Measurements from ENCODE around the gene NAAA.
"Not testable (repeated sequence)": the region's sequence is repeated elsewhere in the genome, so short reads cannot be mapped to it uniquely, and the experiment has no call there.

Gene NAAA

DNA sequence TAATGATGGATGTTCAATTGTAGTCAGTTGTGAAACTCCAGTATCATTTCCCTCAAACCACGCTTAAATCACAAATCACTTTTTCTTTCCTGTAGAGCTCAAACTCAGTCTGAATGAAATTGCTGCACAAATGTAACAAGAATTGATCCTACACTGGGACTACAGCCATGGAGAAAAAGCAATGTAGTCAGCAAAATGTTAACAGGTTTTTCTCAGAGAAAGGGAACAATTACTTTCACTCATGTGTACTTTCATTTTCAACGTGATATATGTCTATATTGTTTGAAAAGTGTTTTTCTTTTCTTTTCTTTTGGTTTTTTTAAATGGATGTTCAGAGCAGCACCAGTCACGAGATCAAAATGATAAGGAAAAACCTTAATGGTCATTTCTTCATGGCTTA lies 27.3 kb upstream of the NAAA start:
- Histone ChIP-seq H3K36me3 (ENCODE audit: control insufficient read depth, low read length) (peaks cover 96% of the 10 kb centered on the region), H3K79me2 (ENCODE audit: control insufficient read depth, low read length) (no peaks in the 10 kb centered on the region)
- TF ChIP-seq CTCF (IDR thresholded peaks at IDR 0.05; ENCODE audit: low read depth, low read length, poor library complexity, severe bottlenecking) = no peak

DNA sequence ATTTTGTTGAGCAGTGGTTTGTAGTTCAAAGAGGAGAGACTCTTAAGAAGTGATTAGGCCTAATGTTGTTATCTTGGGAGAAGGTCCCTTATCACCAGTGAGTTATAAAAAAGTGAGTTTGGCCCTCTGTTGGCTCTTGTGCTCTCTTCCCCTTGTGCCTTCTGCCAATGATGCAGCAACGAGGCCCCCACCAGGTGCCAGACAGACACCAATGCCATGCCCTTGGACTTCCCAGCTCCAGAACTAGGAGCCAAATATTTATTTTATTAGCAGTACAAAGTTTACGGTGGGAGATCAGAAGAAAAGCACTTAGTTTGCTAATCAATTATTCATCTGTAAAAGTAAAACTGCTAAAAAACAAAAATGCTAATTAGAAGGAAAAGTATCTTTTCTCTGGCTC lies 22.7 kb upstream of the NAAA start:
- Histone ChIP-seq H3K27ac (ENCODE audit: low read depth, low read length) (no peak overlapping the region), H3K27me3 (ENCODE audit: control insufficient read depth, low read length) (no peaks in the 10 kb centered on the region), H3K79me2 (ENCODE audit: control insufficient read depth, low read length) (no peaks in the 10 kb centered on the region), H3K9me3 (ENCODE audit: control insufficient read depth, insufficient read depth, low read length) (peaks cover 3% of the 10 kb centered on the region; the same call in 1 of the 2 replicates), H3F3A (ENCODE audit: control insufficient read depth, insufficient read depth) (no peaks in the 10 kb centered on the region), H3K4me2 (ENCODE audit: low read length) (no peak overlapping the region), H3K36me3 (ENCODE audit: control insufficient read depth, low read length) (peaks cover 78% of the 10 kb centered on the region), H3K9me2 (replicated peaks; ENCODE audit: control insufficient read depth, low read length) (no peaks in the 10 kb centered on the region), H3K4me1 (ENCODE audit: control insufficient read depth, low read length) (no peaks in the 10 kb centered on the region), H4K20me1 (ENCODE audit: control insufficient read depth, insufficient read depth, low read depth, low read length) (no peaks in the 10 kb centered on the region), H3K4me3 (ENCODE audit: low read length) (no peak overlapping the region)
- no peak for TF ChIP-seq CTCF (IDR thresholded peaks at IDR 0.05; ENCODE audit: low read depth, low read length, poor library complexity, severe bottlenecking)
- TF ChIP-seq EZH2phosphoT487 (IDR thresholded peaks at IDR 0.05; ENCODE audit: borderline replicate concordance, low read length) = no peak

More for the DNA sequence above, 27.3 kb upstream of the NAAA start:
- Histone ChIP-seq H3K4me3 (ENCODE audit: low read length) (no peak overlapping the region), H3K9me3 (ENCODE audit: control insufficient read depth, insufficient read depth, low read length) (peaks cover 3% of the 10 kb centered on the region; the same call in 1 of the 2 replicates), H3K4me2 (ENCODE audit: low read length) (no peak overlapping the region), H3K4me1 (ENCODE audit: control insufficient read depth, low read length) (no peaks in the 10 kb centered on the region), H4K20me1 (ENCODE audit: control insufficient read depth, insufficient read depth, low read depth, low read length) (no peaks in the 10 kb centered on the region), H3K27ac (ENCODE audit: low read depth, low read length) (no peak overlapping the region), H3K9me2 (replicated peaks; ENCODE audit: control insufficient read depth, low read length) (no peaks in the 10 kb centered on the region), H3F3A (ENCODE audit: control insufficient read depth, insufficient read depth) (no peaks in the 10 kb centered on the region), H3K27me3 (ENCODE audit: control insufficient read depth, low read length) (no peaks in the 10 kb centered on the region)

DNA sequence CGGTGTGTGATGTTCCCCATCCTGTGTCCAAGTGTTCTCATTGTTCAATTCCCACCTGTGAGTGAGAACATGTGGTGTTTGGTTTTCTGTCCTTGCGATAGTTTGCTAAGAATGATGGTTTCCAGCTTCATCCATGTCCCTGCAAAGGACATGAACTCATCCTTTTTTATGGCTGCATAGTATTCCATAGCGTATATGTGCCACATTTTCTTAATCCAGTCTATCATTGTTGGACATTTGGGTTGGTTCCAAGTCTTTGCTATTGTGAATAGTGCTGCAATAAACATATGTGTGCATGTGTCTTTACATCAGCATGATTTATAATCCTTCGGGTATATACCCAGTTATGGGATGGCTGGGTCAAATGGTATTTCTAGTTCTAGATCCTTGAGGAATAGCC lies 21.3 kb upstream of the NAAA start:
- not testable (repeated sequence) for H3K4me2 ChIP-seq (ENCODE audit: low read length); H3K4me3 ChIP-seq (ENCODE audit: low read length); H3K27ac ChIP-seq (ENCODE audit: low read depth, low read length); H3F3A ChIP-seq (ENCODE audit: control insufficient read depth, insufficient read depth); H3K9me3 ChIP-seq (ENCODE audit: control insufficient read depth, insufficient read depth, low read length); H4K20me1 ChIP-seq (ENCODE audit: control insufficient read depth, insufficient read depth, low read depth, low read length); H3K79me2 ChIP-seq (ENCODE audit: control insufficient read depth, low read length); H3K9me2 ChIP-seq (replicated peaks; ENCODE audit: control insufficient read depth, low read length); H3K27me3 ChIP-seq (ENCODE audit: control insufficient read depth, low read length); H3K4me1 ChIP-seq (ENCODE audit: control insufficient read depth, low read length)
- H3K36me3 ChIP-seq (ENCODE audit: control insufficient read depth, low read length) = peaks cover 78% of the 10 kb centered on the region

GRCh38 chr4:75958546-75958945 lies 17.7 kb upstream of the NAAA start:
- H3K4me3 ChIP-seq (ENCODE audit: low read length); H3K4me2 ChIP-seq (ENCODE audit: low read length); H3K9me3 ChIP-seq (ENCODE audit: control insufficient read depth, insufficient read depth, low read length); H4K20me1 ChIP-seq (ENCODE audit: control insufficient read depth, insufficient read depth, low read depth, low read length); H3F3A ChIP-seq (ENCODE audit: control insufficient read depth, insufficient read depth); H3K27me3 ChIP-seq (ENCODE audit: control insufficient read depth, low read length); H3K27ac ChIP-seq (ENCODE audit: low read depth, low read length); H3K79me2 ChIP-seq (ENCODE audit: control insufficient read depth, low read length); H3K9me2 ChIP-seq (replicated peaks; ENCODE audit: control insufficient read depth, low read length); H3K4me1 ChIP-seq (ENCODE audit: control insufficient read depth, low read length): not testable (repeated sequence)
- peaks cover 70% of the 10 kb centered on the region for H3K36me3 ChIP-seq (ENCODE audit: control insufficient read depth, low read length)

GRCh38 chr4:75954811-75955210 lies 14.0 kb upstream of the NAAA start:
- H3K9me3 ChIP-seq (ENCODE audit: control insufficient read depth, insufficient read depth, low read length); H3K9me2 ChIP-seq (replicated peaks; ENCODE audit: control insufficient read depth, low read length); H3K79me2 ChIP-seq (ENCODE audit: control insufficient read depth, low read length); H3K27ac ChIP-seq (ENCODE audit: low read depth, low read length); H3F3A ChIP-seq (ENCODE audit: control insufficient read depth, insufficient read depth); H4K20me1 ChIP-seq (ENCODE audit: control insufficient read depth, insufficient read depth, low read depth, low read length); H3K4me1 ChIP-seq (ENCODE audit: control insufficient read depth, low read length); H3K27me3 ChIP-seq (ENCODE audit: control insufficient read depth, low read length); H3K4me2 ChIP-seq (ENCODE audit: low read length); H3K4me3 ChIP-seq (ENCODE audit: low read length): not testable (repeated sequence)
- peaks cover 81% of the 10 kb centered on the region for H3K36me3 ChIP-seq (ENCODE audit: control insufficient read depth, low read length)
